ENCODE results near the gene PDZD8.

DNA sequence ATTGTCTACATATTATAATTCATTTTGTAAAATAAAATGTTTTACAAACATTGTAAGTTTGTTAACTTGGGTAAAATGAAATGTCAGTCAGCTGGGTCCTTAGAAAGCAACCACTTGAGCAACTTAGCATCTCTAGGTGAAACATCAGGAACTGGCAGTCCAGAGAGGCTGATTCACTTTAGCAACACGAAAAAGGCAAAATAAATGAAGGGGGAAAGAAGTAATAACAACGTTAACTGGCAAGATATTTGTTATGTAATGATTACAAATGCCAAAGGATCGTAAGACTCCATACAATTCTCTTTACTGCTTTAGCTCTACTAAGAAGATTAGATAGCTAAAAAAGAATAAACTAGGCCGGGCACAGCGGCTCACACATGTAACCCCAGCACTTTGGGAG lies 5.0 kb downstream of the PDZD8 start:
- TF ChIP-seq, protein P1, sequence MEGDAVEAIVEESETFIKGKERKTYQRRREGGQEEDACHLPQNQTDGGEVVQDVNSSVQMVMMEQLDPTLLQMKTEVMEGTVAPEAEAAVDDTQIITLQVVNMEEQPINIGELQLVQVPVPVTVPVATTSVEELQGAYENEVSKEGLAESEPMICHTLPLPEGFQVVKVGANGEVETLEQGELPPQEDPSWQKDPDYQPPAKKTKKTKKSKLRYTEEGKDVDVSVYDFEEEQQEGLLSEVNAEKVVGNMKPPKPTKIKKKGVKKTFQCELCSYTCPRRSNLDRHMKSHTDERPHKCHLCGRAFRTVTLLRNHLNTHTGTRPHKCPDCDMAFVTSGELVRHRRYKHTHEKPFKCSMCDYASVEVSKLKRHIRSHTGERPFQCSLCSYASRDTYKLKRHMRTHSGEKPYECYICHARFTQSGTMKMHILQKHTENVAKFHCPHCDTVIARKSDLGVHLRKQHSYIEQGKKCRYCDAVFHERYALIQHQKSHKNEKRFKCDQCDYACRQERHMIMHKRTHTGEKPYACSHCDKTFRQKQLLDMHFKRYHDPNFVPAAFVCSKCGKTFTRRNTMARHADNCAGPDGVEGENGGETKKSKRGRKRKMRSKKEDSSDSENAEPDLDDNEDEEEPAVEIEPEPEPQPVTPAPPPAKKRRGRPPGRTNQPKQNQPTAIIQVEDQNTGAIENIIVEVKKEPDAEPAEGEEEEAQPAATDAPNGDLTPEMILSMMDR (IDR thresholded peaks at IDR 0.05; ENCODE audit: low read depth, low read length, poor library complexity, severe bottlenecking): no peak
- TF ChIP-seq EZH2phosphoT487 (IDR thresholded peaks at IDR 0.05; ENCODE audit: borderline replicate concordance, low read length): no peak

Measured in DOHH2 (cell line).